Stimulated activated effector memory CD8-positive, alpha-beta T cell treated with anti-CD3 and anti-CD28 coated beads, Interleukin-12 subunit alpha, Interleukin-12 subunit beta, amount 100 ng/mL, for 72 hours (primary cell): ENCODE measurements around the gene MMD2.
"Not testable (repeated sequence)": the region's sequence is repeated elsewhere in the genome, so short reads cannot be mapped to it uniquely, and the experiment has no call there.

Source experiments
- ATAC-seq: fragments of 150-1000 bp; cut with Tn5 transposase; 2 replicates; pipeline ENCODE4 v1.10.0; 2021
- DNase-seq, 2 donors: peaks; one replicate each; pipeline ENCODE4 v3.0.0; 2021 to 2022; ENCODE audit warnings: low spot score in 2 of 2
- H3K27ac Mint-ChIP-seq: one replicate; pipeline ENCODE4 v1.8.0; 2022; ENCODE audit warnings: mild to moderate bottlenecking, mixed read lengths
- H3K36me3 Mint-ChIP-seq: one replicate; pipeline ENCODE4 v1.8.0; 2022; ENCODE audit warnings: mild to moderate bottlenecking, mixed read lengths
- H3K4me1 Mint-ChIP-seq: one replicate; pipeline ENCODE4 v1.8.0; 2022; ENCODE audit warnings: mixed read lengths
- H3K4me3 Mint-ChIP-seq: one replicate; pipeline ENCODE4 v1.8.0; 2022; ENCODE audit warnings: mild to moderate bottlenecking, mixed read lengths
- H3K9me3 Mint-ChIP-seq: one replicate; pipeline ENCODE4 v1.8.0; 2022; ENCODE audit warnings: mixed read lengths

Gene MMD2

GRCh38 chr7:4934419-4935025, 24.5 kb downstream of the MMD2 start:
- no peak for ATAC-seq
- Mint-ChIP-seq H3K4me1 (no peaks in the 10 kb centered on the region), H3K9me3 (no peaks in the 10 kb centered on the region), H3K36me3 (peaks cover 6% of the 10 kb centered on the region), H3K4me3 (no peak overlapping the region), H3K27ac (no peak overlapping the region)
- no peak for DNase-seq

GRCh38 chr7:4931943-4932342, 27.0 kb downstream of the MMD2 start:
- Mint-ChIP-seq H3K36me3 (peaks cover 6% of the 10 kb centered on the region), H3K9me3 (no peaks in the 10 kb centered on the region), H3K4me1 (no peaks in the 10 kb centered on the region), H3K4me3 (no peak overlapping the region), H3K27ac (no peak overlapping the region)
- DNase-seq (no peak), ATAC-seq (no peak)

GRCh38 chr7:4929005-4929404, 30.0 kb downstream of the MMD2 start:
- H3K4me1 Mint-ChIP-seq = no peaks in the 10 kb centered on the region
- no peak overlapping the region for H3K4me3 Mint-ChIP-seq
- no peak for ATAC-seq
- H3K36me3 Mint-ChIP-seq = peaks cover 6% of the 10 kb centered on the region
- H3K9me3 Mint-ChIP-seq = no peaks in the 10 kb centered on the region
- no peak overlapping the region for H3K27ac Mint-ChIP-seq
- DNase-seq = no peak

- ATAC-seq (no peak), DNase-seq (no peak)
- Mint-ChIP-seq H3K9me3 (no peaks in the 10 kb centered on the region), H3K36me3 (peaks cover 6% of the 10 kb centered on the region), H3K4me3 (no peak overlapping the region), H3K27ac (no peak overlapping the region), H3K4me1 (no peaks in the 10 kb centered on the region)
Observed at GRCh38 chr7:4928445-4928844, 30.5 kb downstream of the MMD2 start.

- no peak for ATAC-seq
- Mint-ChIP-seq H3K27ac (no peak overlapping the region), H3K4me1 (no peaks in the 10 kb centered on the region), H3K9me3 (no peaks in the 10 kb centered on the region), H3K4me3 (no peak overlapping the region), H3K36me3 (no peaks in the 10 kb centered on the region)
- DNase-seq = no peak
Observed at GRCh38 chr7:4919969-4920766, 38.8 kb downstream of the MMD2 start.

GRCh38 chr7:4916113-4916512, 42.9 kb downstream of the MMD2 start:
- Mint-ChIP-seq H3K4me1 (no peaks in the 10 kb centered on the region), H3K36me3 (no peaks in the 10 kb centered on the region), H3K4me3 (no peak overlapping the region), H3K9me3 (no peaks in the 10 kb centered on the region), H3K27ac (no peak overlapping the region)
- ATAC-seq (no peak), DNase-seq (no peak)

GRCh38 chr7:4911111-4911828, 47.7 kb downstream of the MMD2 start:
- DNase-seq = no peak
- Mint-ChIP-seq H3K9me3 (no peaks in the 10 kb centered on the region), H3K4me1 (no peaks in the 10 kb centered on the region), H3K27ac (no peak overlapping the region), H3K4me3 (no peak overlapping the region), H3K36me3 (no peaks in the 10 kb centered on the region)
- no peak for ATAC-seq

- Mint-ChIP-seq H3K4me3 (no peak overlapping the region), H3K4me1 (no peaks in the 10 kb centered on the region), H3K9me3 (no peaks in the 10 kb centered on the region), H3K36me3 (no peaks in the 10 kb centered on the region), H3K27ac (no peak overlapping the region)
- DNase-seq = no peak
- no peak for ATAC-seq
Observed at GRCh38 chr7:4906682-4907081, 52.3 kb downstream of the MMD2 start.

GRCh38 chr7:4905171-4905570, 53.8 kb downstream of the MMD2 start:
- H3K9me3 Mint-ChIP-seq = no peaks in the 10 kb centered on the region
- DNase-seq (no peak), ATAC-seq (no peak)
- H3K4me1 Mint-ChIP-seq = no peaks in the 10 kb centered on the region
- H3K27ac Mint-ChIP-seq = no peak overlapping the region
- H3K36me3 Mint-ChIP-seq = no peaks in the 10 kb centered on the region
- H3K4me3 Mint-ChIP-seq = no peak overlapping the region

GRCh38 chr7:4904346-4904745, 54.6 kb downstream of the MMD2 start:
- Mint-ChIP-seq H3K4me1 (no peaks in the 10 kb centered on the region), H3K36me3 (no peaks in the 10 kb centered on the region), H3K9me3 (no peaks in the 10 kb centered on the region), H3K27ac (no peak overlapping the region), H3K4me3 (no peak overlapping the region)
- DNase-seq = no peak
- no peak for ATAC-seq

GRCh38 chr7:4895766-4896165, 63.2 kb downstream of the MMD2 start:
- ATAC-seq (no peak), DNase-seq (no peak)
- H3K9me3 Mint-ChIP-seq = peaks cover 4% of the 10 kb centered on the region
- H3K4me1 Mint-ChIP-seq = no peaks in the 10 kb centered on the region
- no peak overlapping the region for H3K4me3 Mint-ChIP-seq
- H3K27ac Mint-ChIP-seq = no peak overlapping the region
- no peaks in the 10 kb centered on the region for H3K36me3 Mint-ChIP-seq

GRCh38 chr7:4894482-4894881, 64.5 kb downstream of the MMD2 start:
- no peak overlapping the region for H3K27ac Mint-ChIP-seq
- H3K9me3 Mint-ChIP-seq = peaks cover 4% of the 10 kb centered on the region
- DNase-seq = no peak
- no peaks in the 10 kb centered on the region for H3K36me3 Mint-ChIP-seq
- H3K4me1 Mint-ChIP-seq = no peaks in the 10 kb centered on the region
- ATAC-seq = no peak
- H3K4me3 Mint-ChIP-seq = no peak overlapping the region

- Mint-ChIP-seq H3K36me3 (no peaks in the 10 kb centered on the region), H3K9me3 (peaks cover 4% of the 10 kb centered on the region), H3K4me1 (no peaks in the 10 kb centered on the region), H3K4me3 (no peak overlapping the region), H3K27ac (no peak overlapping the region)
- DNase-seq (no peak), ATAC-seq (no peak)
Observed at GRCh38 chr7:4893929-4894475, 65.0 kb downstream of the MMD2 start.

- not testable (repeated sequence) for DNase-seq, H3K4me1 Mint-ChIP-seq, H3K4me3 Mint-ChIP-seq, ATAC-seq, H3K9me3 Mint-ChIP-seq, H3K27ac Mint-ChIP-seq, H3K36me3 Mint-ChIP-seq
Observed at GRCh38 chr7:4893188-4893587, 65.8 kb downstream of the MMD2 start.

- DNase-seq, ATAC-seq, H3K9me3 Mint-ChIP-seq, H3K4me3 Mint-ChIP-seq, H3K4me1 Mint-ChIP-seq, H3K27ac Mint-ChIP-seq, H3K36me3 Mint-ChIP-seq: not testable (repeated sequence)
Observed at GRCh38 chr7:4891522-4891921, 67.5 kb downstream of the MMD2 start.

- Mint-ChIP-seq H3K4me3 (no peak overlapping the region), H3K36me3 (no peaks in the 10 kb centered on the region), H3K4me1 (no peaks in the 10 kb centered on the region), H3K9me3 (peaks cover 4% of the 10 kb centered on the region), H3K27ac (no peak overlapping the region)
- DNase-seq = no peak
- no peak for ATAC-seq
Observed at GRCh38 chr7:4889682-4890081, 69.3 kb downstream of the MMD2 start.
